GM19238 (cell line): ENCODE data around the gene NME1.
"Not testable (repeated sequence)": the region's sequence is repeated elsewhere in the genome, so short reads cannot be mapped to it uniquely, and the experiment has no call there.

ENCODE experiments used
- DNase-seq: peaks from one replicate; pipeline ENCODE4 v3.0.0; 2011; ENCODE audit warnings: low spot score; ENCODE audit not compliant: insufficient read length

NME1 gene

DNA sequence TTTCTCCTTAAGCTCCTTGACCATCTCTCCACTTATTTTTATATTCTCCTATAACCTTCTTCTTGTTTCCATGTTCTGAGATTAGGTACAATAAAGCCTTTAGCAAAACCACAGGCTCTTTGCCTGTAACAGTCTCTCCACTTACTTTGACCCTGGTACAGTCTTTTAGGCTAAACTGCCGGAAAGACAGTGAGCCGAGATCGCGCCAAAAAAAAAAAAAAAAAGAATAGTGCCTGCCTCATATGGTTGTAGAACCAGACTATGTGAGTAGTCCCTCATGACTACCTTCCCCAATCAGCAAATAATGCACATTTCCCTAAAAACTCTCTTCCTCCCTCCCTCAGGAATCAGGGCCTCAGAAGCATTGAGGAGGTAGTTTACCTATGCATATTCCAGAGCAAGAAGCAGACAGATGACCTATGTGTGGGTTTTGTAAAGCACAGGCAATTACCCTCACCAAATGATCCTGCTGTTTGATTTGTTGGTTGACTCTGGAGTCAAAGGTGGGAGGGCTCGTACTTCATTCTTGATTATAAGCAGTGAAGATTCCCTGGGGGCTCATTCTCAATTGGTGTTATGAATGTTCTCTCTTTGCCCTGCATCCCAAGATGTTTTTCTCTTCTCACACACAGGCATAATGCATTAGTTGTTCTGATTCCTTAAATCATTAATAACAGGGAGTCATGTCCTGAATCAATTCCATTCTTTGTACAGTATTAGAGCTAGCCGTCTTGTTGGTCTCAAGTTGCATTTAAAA is 8.9 kb upstream of the NME1 start:
- DNase-seq: no peak

DNA sequence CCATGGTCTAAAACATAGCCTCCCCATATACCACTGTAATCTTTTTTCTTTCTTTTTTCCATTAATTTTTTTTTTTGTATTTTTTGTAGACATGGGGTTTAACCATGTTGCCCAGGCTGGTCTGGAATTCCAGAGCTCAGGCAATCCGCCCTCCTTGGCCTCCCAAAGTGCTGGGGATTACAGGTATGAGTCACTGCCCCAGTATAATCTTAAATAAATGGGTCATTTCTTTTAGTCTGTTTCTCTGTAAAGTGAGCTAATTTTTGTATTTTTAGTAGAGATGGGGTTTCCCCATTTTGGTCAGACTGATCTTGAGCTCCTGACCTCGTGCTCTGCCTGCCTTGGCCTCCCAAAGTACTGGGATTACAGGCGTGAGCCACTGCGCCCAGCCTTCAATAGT is 5.7 kb upstream of the NME1 start:
- DNase-seq: no peak

DNA sequence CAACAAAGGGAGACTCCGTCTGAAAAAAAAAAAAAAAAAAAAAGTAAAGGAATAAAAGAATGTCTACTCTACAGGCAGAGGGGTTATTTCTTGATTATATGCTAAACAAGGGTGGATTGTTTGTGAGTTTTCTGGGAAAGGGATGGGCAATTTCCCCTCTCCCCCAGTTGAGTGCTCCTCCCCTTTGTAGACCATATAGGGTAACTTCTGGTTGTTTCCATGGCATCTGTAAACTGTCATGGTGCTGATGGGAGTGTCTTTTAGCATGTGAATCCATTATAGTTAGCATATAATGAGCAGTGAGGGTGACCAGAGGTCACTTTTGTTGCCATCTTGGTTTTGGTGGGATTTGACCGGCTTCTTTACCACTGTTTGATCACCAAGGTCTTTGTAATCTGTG is 4.2 kb upstream of the NME1 start:
- DNase-seq: no peak

DNA sequence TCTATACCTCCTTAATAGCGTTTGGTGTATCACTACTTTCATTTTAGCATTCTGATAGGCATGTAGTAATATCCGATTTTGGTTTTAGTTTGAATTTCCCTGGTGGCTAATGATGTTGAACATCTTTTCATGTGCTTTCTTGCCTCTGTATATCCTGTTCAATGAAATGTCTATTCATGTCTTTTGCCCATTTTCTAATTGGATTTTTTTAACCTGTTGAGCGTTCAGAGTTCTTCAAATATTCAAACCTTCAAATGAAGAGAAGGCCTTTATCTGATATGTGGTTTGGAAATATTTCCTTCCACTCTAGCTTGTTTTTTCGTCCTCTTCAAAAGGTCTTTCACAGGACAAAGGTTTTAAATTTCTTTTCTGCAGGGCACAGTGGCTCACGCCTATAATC is 2.4 kb upstream of the NME1 start:
- no peak for DNase-seq

DNA sequence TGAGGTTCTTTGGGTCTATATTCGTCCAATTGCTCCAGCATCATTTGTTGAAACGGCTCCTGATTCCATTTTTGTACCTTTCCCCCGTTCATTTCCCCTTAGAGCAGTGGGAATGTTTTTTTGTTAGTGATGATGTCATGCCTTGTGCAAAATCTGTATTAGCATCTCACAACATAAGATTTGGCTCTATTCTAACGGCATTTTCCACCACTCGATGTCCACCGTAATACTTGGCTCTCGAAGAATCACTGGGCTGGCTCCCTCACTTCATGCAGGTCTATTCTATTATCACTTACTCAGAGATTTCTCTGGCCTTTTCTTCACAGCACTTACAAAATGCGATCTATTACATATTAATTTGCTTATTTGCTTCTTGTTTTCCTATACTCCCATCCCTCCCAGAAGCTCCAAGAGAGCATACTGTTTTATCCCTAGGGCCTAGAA is 571 bp upstream of the NME1 start:
- no peak for DNase-seq

DNA sequence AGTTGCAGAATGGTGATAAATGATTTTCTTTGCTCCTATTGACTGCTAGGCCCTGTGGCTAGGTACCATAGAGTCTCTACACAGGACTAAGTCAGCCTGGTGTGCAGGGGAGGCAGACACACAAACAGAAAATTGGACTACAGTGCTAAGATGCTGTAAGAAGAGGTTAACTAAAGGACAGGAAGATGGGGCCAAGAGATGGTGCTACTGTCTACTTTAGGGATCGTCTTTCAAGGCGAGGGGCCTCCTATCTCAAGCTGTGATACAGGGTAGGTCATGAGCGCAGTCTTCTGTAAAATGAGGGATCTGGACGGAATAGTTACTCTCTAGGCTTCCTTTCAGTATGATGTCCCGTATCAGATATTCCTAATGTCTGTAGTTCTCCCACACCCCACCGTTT is 817 bp downstream of the NME1 start:
- no peak for DNase-seq

DNA sequence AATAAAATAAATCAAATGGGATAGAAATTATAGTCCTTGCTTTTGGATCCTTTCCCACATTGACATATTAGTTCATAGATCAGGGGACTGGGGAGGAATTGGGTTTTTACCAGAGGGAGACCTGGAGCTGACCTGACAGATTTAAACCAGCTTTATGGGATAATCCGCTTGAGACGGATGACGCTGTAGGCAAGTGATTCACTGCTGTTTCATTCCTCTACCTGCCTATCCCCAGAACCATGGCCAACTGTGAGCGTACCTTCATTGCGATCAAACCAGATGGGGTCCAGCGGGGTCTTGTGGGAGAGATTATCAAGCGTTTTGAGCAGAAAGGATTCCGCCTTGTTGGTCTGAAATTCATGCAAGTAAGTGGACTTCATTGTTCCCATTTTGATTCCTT is 2.1 kb downstream of the NME1 start:
- no peak for DNase-seq

DNA sequence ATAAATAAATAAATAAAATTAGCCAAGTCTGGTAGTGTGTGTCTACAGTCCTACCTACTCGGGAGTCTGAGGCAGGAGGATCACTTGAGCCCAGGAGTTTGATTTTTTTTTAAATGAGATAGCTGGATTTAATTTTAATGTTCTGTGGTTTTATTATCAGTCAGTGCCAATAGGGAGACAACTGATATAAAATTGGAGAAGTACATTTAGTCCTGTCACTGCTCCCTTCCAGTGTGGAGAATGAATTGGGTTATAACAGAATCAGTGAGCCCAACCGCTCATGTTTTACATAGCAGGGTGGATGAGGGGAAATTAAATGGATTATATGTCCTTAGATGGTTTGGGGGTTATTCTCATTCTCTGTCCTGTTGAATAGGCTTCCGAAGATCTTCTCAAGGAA is 6.2 kb downstream of the NME1 start:
- DNase-seq: no peak

DNA sequence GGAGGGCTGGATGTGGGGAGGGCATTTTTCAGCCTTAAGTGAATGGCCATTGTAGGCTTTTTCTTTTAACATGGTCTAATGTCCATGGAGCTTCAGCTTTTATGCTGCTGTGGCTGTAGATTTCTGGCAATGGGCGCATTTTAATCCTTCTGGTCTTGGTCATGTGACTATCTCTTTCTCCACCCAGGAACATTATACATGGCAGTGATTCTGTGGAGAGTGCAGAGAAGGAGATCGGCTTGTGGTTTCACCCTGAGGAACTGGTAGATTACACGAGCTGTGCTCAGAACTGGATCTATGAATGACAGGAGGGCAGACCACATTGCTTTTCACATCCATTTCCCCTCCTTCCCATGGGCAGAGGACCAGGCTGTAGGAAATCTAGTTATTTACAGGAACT is 8.2 kb downstream of the NME1 start:
- DNase-seq: no peak

DNA sequence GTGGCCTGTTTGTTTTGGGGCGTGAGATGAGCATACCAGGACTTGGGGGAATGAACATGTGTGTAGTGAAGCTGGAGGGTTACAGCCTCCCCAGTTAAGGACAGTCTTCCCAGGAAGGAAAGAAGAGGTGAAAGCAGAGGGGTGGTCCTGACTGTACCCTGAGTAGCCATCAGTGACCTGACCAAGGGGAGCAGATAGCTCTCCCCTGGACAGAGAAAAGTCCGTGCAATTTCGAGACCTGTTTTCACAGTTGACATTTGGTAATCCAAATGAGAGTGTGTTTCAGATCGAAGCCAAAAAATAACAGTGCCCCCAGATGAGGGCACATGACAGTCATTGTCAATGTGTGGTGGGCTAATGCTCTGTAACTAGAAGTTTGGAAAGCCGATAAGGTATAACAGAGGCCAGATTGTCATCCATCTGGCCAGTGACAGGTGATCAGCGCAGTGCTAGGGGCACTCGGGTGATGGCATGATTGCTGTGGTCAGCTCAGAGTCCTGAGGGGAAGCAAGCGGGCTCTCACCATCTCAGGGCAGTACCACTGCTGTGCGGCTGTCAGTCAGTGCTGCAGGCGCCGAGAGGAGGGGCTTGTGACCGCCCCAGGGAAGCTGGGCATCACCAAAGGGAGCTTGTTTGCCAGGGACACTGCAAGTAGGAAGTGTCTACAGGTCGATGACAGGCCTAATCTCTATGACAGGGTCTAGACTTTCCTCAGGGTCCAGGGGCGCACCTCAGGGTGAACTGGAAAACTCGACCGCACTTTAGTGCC is 11.7 kb downstream of the NME1 start:
- no peak for DNase-seq

DNA sequence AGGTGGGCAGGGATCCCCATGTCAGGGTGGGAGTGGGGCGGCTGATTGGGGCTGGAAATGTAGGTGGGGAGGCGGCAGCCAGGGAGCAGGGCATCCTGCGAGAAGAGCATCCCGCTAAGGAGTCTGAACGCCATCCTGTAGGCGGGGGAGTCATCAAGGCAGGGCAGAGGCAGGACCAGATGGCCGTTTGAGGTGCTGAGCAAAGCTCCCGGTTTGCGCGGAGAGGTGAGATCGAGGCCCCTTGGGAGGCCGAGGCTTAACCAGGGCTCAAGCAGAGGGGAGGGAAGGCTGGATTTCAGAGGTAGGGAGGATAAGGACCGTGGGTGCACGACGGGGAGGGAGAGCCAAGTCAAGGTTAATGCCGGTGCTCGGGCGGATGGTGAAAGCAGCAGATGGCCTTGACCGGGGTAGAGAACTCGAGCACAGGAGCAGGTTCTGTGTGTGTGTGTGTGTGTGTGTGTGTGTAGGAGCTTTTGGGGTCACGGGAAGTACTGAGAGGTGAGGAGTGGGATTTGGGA is 12.4 kb downstream of the NME1 start:
- no peak for DNase-seq

DNA sequence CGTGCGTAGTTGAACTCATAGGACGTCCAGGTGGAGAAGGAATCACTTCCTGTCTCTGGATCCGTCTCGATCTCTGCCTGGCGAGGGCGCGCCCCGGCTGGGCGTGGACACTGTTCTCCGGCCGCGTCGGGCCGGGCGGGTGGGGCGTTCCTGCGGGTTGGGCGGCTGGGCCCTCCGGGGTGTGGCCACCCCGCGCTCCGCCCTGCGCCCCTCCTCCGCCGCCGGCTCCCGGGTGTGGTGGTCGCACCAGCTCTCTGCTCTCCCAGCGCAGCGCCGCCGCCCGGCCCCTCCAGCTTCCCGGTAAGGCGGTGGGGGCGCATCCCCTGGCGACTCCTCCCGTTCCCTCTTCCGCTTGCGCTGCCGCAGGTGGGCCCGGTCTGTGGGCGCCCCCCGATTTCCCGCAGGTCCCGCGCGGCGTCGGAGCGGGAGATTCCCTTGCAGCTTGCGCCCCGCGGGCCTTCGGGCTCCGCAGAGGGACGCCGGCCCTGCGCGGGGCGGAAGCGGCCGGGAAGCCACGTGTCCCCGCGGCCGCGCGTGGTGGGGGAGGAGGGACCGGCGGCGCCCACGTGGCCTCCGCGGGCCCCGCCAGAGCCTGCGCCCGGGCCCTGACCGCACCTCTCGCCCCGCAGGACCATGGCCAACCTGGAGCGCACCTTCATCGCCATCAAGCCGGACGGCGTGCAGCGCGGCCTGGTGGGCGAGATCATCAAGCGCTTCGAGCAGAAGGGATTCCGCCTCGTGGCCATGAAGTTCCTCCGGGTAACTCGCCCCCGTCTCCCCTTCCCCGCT is 13.0 kb downstream of the NME1 start, which contains the start of gene NME2:
Gene NME2, plus strand, starts transcription at position 214 of the 789 bp plus-strand sequence. Its CDS starts 420 bp downstream, at position 634.
- peak; percentile 86 for DNase-seq

DNA sequence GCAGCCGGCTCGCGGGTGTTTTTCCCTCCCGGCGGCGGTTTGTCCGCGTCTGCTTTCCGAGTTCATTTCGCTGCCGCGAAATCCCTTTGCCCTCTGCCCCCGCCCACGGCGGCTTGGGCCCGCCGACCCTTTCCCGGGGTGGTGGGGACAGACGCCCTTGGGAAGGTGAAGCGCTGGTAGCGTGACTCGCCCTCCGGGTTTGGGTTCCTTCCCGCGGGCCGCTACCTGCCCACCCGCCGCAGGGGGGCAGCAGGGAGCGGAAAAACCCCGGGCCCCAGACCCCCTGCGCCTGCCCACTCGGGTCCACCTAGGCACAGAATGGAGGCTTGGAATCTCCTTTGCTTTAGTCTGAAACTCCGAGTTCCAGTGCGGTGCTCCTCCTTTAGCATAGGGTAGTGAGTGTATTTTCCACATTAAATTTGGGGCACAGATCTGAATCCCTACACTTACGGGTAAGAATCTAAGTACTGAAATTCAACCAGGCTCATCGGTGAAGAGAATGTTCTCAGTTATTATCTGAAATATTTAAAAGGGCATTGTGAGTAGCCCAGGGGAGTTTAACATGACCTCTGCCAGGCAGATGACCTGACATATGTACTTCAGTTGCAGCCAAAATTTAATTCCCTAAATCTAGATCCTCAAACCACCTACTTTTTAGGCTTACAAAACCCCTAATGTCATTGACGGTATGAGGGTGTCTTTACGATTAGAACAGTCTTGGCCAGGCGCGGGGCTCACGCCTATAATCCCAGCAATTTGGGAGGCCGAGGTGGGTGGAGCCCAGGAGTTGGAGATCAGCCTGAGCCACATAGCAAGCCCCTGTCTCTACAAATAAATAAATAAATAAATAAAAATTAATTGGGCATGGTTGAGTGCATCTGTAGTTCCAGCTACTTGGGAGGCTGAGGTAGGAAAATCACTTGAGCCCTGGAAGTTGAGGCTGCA is 13.9 kb downstream of the NME1 start:
- peak; percentile 84 for DNase-seq

DNA sequence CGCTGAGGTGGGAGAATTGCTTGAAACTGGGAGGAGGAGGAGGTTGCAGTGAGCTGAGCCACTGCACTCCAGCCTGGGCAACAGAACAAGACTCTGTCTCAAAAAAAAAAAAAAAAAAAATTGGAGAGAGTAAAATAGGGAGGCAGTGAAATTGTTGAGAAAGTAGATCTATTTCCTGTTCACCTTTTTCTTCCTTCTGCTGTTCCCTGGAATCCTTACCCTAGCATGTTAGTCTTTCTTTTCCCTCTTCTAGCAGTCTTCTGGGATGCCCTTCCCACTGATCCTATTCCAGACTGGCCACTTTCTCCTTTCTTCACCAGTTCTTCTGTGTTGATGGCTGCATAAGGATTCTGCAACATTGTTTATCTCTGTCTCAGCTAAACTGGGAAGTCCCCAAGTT is 16.0 kb downstream of the NME1 start:
- no peak for DNase-seq

DNA sequence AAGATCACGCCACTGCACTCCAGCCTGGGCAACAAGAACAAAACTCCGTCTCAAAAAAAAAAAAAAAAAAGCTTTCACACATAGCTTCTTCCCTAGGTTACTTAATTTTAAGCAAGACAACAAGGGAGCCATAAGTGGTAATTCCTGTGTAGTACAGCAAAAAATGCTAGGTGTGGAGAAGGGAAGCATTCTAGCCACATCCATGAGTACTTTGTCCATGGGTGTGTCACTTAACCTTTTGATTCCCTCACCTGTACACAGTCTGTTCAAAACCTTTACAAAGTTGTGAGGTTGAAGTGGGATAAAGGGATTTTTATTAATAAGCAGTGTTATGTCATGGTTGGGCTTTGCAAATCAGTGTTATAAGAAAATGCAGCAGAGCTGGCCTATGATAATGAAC is 17.4 kb downstream of the NME1 start:
- no peak for DNase-seq

DNA sequence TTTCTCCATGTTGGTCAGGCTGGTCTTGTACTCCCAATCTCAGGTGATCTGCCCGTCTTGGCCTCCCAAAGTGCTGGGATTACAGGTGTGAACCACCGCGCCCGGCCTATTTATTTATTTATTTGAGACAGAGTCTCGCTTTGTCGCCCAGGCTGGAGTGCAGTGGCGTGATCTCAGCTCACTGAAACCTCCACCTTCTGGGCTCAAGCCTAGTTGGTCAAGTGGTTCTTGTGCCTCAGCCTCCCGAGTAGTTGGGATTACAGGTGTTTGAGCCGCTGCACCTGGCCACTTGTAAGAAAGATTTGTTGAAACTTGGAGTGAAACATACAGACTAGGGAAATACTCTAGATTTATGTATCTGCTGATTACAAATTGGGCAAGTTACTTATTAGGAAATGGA is 18.7 kb downstream of the NME1 start:
- not testable (repeated sequence) for DNase-seq

DNA sequence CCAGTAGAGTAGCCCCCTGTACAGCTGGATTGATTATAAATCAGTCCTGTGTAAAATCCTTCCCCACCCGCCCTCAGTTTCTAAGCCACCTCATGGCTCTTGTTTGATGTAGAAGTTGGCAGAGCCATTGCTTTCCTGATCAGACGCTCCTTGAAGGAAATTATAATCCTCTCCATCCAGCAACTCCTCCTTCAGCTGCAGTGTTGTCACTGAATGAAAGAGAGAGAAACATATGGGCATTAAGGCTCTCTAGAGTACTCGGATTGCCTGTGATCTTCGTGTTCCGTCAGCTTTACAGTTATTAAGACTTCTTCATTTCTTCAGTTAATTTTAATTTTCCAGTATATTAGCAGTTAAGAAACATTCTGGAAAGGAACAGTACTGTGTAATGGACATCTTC is 27.1 kb downstream of the NME1 start:
- no peak for DNase-seq

DNA sequence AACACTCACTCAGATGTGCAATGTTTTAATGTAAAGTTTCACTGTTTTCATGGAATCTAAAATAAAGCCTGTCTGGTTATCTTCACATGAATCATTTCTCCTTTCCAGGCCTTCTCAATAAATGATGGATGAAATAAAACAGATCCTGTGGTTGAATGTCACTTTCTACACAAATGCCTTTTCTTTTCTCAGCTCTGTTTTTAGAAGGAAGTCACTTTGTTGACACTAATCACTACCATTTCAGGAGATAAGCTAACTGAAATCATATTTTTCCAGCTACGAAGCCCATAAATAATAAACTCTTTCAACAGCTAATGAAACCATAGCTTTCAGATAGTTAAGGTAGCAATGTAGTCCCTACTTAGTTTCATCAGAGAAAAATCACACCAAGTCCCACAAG is 30.8 kb downstream of the NME1 start:
- no peak for DNase-seq

DNA sequence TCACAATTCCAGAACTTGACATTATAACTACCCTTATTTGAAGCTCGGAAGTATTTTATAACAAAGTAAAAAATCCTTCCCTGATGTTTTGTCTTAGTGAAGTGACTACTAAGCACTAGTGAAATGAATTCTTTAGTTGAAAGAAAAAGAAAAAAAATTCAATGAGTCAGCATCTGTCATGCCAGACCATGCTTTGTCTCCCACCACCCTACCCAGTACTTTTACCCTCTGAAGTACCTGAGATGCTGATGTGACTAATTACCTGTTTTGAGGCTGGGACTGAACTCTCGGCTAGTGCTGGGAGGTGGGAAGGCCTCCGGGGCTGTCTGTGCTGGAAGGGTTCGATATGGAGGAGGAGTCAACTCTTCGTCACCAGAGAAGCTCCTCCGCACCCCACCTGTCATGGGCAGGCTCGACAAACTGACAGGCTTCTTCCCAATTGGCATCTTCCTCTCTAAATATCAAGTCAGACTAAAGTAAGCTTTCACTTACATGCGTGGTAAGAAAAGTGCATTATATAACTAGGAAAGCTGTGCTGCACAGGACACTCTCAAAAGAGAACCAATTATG is 32.5 kb downstream of the NME1 start:
- DNase-seq: no peak

DNA sequence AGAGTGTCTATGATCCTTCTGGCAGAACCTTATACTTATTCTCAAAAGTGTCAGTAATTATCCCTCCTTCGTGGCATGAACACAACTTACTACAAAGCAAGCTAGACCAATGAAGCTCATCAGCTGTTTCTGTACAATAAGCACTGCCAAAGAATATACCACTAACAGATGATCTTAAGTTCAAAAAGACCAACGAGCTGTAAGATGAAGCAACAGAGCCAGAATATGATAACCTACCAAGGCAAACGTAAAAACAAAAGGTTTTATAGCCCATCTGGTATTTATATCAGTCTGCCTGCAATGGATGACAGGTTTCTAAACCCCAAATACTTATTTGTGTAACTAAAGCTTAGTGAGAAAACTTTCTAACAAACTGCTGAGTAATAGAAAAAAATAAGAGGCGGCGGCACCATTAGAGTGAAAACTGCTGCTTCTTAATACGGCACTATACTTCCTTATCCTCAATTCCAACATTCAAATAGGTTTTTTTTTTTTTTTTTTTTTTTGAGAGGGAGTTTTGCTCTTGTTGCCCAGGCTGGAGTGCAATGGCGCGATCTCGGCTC is 35.0 kb downstream of the NME1 start:
- DNase-seq: no peak
